HEK293T (cell line): ENCODE measurements around the gene RBM3.

Experiments
- FOXA1 ChIP-seq: fragments of 450-650 bp; IDR thresholded peaks from 2 replicates; pipeline ENCODE4 v1.6.1; 2016; ENCODE audit warnings: mild to moderate bottlenecking
- FOXM1 ChIP-seq: fragments of 450-650 bp; IDR thresholded peaks from 2 replicates; pipeline ENCODE4 v1.6.1; 2017; ENCODE audit warnings: mild to moderate bottlenecking, borderline replicate concordance
- TARDBP ChIP-seq: fragments of 450-650 bp; IDR thresholded peaks from 2 replicates; pipeline ENCODE4 v1.6.1; 2016

DNA sequence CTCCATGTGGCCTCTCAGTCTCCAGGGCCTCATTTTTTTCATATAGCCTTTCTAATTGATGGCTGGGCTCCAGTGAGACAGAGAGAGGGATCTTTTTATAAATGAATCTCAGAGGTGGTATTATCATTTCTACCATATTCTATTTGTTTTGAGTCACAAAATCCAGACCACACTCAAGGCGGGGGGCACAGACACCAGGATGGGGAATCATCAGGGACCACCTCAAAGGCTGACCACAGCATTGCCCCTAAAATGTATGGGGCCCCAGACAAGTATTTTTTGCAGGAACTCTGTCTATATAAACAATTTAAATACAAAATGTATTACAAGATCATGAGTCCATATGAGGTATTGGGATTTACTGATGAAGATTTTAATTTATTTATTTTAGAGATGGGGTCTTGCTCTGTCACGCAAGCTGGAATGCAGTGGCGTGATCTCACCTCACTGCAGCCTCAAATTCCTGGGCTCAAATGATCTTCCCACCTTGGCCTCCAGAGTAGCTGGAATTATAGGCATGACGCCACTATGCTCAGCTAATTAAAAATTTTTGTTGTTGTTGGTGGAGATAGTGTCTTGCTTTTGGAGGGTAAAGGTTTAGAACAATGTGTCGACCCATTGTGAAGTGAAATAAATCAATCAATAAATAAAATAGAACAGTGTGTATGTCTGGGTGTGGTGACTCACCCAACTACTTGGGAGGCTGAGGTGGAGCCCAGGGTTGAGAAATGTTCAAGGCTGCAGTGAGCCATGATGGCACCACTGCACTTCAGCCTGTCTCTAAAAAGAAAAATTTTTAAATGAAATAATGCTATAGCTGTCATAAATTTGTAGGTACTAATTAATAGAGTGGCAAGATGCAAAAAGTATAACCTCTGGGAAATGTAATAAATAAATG lies 52.4 kb downstream of the RBM3 start:
- no peak for TF ChIP-seq TARDBP
- no peak for TF ChIP-seq FOXA1
- no peak for TF ChIP-seq FOXM1
